Cardiac septum (tissue), 1 donor: ENCODE results near the gene DMKN. TPM values are rescaled to one million over a fixed set of nuclear protein-coding genes. Genes with fewer than 3 reads are reported as not detected.

Experiments
- DNase-seq: peaks from one replicate; pipeline ENCODE4 v3.0.0-alpha.2; 2020; ENCODE audit warnings: low spot score
- intact Hi-C: fragments of 100-400 bp; cut with DNase I; formaldehyde crosslinking; loops from one replicate; pipeline ENCODE4 v1.14.0; 2022
- total RNA-seq: library from RNA; stranded (reverse); fragmentation: NEBNext Ultra II Directional; extraction: Animal tissue kit (Norgen Biotek cat#: 25700); gene quantifications from one replicate; pipeline ENCODE4 v1.2.1, GENCODE V29; 2021
- donor health status: DM: no; HTN: no; CAD: no.

The DMKN gene
- total RNA-seq, 1 donor from 2014 or later: 4.2 TPM

- intact Hi-C loops: no loop called here
- DNase-seq: no peak
These were observed 16.1 kb upstream of the DMKN start for GRCh38 chr19:35529241-35530218.

GRCh38 chr19:35528218-35529038, 15.0 kb upstream of the DMKN start, which contains the start of gene SBSN:
SBSN (minus strand) TSS chr19:35528311; CDS start chr19:35528281, 30 bp downstream.
- intact Hi-C loops: no loop called here
- no peak for DNase-seq

- intact Hi-C loops: no loop called here
- DNase-seq: no peak
These were observed 12.4 kb upstream of the DMKN start for GRCh38 chr19:35525873-35526272.

GRCh38 chr19:35524181-35524837, 10.9 kb upstream of the DMKN start:
- intact Hi-C loops: no loop called here
- DNase-seq: no peak

GRCh38 chr19:35522745-35523327, 9.4 kb upstream of the DMKN start:
- intact Hi-C loops: no loop called here
- no peak for DNase-seq

- no peak for DNase-seq
- intact Hi-C loops: no loop called here
These were observed 7.8 kb upstream of the DMKN start for GRCh38 chr19:35521124-35521743.

- intact Hi-C loops: no loop called here
- DNase-seq: no peak
These were observed 5.8 kb upstream of the DMKN start for GRCh38 chr19:35519291-35519690.

GRCh38 chr19:35518313-35518712, 4.9 kb upstream of the DMKN start:
- intact Hi-C loops: no loop called here

GRCh38 chr19:35517342-35517741, 3.9 kb upstream of the DMKN start:
- intact Hi-C loops: no loop called here

More at GRCh38 chr19:35518313-35518712, 4.9 kb upstream of the DMKN start:
- no peak for DNase-seq

GRCh38 chr19:35516310-35516709, 2.9 kb upstream of the DMKN start:
- intact Hi-C loops: no loop called here
- no peak for DNase-seq

More at GRCh38 chr19:35517342-35517741, 3.9 kb upstream of the DMKN start:
- DNase-seq: no peak

GRCh38 chr19:35514282-35514809, 897 bp upstream of the DMKN start:
- intact Hi-C loops: no loop called here
- no peak for DNase-seq

- intact Hi-C loops: no loop called here
- no peak for DNase-seq
These were observed 420 bp downstream of the DMKN start for GRCh38 chr19:35512831-35513627.

- intact Hi-C loops: no loop called here
- no peak for DNase-seq
These were observed 2.1 kb downstream of the DMKN start for GRCh38 chr19:35511337-35511736.

GRCh38 chr19:35510626-35510964, 2.9 kb downstream of the DMKN start:
- DNase-seq: no peak

GRCh38 chr19:35509861-35510625, 3.4 kb downstream of the DMKN start:
- intact Hi-C loops: no loop called here
- DNase-seq: peak; percentile 82

More at GRCh38 chr19:35510626-35510964, 2.9 kb downstream of the DMKN start:
- intact Hi-C loops: no loop called here

- intact Hi-C loops: no loop called here
- no peak for DNase-seq
These were observed 4.3 kb downstream of the DMKN start for GRCh38 chr19:35509018-35509652.

- intact Hi-C loops: no loop called here
- DNase-seq: no peak
These were observed 5.3 kb downstream of the DMKN start for GRCh38 chr19:35508129-35508528.
